GM19238 (cell line): Measurements from ENCODE around the gene NAV1.
"Not testable (repeated sequence)": the region's sequence is repeated elsewhere in the genome, so short reads cannot be mapped to it uniquely, and the experiment has no call there.

Source experiments
- DNase-seq: peaks from one replicate; pipeline ENCODE4 v3.0.0; 2011; ENCODE audit warnings: low spot score; ENCODE audit not compliant: insufficient read length

Gene NAV1

DNA sequence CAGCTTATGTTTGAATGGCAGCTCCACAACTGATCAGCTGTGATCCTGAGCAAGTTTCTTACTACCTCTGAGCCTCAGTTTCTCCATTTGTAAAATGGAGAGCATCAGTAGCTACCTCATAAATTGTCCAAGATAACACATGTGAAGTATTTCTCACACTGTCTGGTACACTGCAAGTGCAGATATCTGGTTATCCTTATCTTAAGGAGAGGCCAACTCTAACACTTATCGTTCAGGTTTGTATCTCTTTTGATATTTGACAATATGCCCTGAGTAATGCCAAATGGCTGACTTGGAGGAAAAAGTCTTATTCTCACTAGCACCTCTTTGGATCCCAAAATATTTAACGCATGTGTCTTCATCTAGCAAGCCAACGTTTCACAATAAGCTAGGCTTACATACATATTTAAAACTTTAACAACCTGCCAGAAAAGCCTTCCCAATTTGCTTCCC, 34.7 kb upstream of the NAV1 start:
- DNase-seq: no peak

DNA sequence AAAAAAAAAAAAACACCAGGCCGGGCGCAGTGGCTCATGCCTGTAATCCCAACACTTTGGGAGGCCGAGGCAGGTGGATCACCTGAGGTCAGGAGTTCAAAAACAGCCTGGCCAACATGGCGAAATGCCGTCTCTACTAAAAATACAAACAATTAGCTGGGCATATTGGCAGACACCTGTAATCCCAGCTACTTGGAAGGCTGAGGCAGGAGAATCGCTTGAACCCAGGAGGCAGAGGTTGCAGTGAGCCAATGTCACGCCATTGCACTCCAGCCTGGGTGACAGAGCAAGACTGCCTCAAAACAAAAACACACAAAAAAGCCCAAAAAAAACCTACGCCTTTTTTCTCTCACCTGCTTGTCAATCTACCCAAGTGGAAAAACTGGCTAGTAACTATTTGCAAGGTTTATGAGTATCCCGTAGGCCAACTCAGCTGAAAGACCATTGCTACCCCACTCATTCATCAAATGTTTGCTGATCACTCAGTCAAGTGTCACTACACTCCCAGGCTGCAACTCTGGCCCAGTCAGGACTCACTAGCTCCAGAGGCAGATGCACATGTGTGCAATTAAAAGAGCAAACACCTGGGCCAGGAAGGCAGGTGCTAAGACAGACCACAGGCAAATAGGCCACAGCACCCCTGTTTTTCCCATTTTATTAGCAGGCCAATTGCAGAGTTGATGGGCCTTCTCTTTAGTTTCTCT, 34.0 kb upstream of the NAV1 start:
- no peak for DNase-seq

DNA sequence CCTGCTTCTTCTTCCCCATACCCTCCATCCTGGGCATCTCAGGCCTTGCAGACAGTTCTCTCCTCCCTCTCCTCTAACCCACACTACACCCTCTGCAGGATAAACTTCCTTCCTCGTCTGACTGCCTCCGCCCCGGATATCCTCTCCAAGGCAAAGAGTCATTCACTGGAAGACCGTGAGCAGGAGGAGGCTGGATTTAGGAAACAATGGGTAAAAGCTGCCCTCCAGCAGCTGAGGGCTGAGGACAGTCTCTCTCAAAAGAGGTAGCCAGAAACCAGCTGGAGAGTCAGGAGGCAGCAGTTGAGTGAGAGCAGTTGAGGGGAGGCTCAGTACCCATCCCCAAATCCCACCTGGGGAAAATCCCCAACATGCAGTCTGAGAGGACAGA, 33.4 kb upstream of the NAV1 start:
- DNase-seq: no peak

DNA sequence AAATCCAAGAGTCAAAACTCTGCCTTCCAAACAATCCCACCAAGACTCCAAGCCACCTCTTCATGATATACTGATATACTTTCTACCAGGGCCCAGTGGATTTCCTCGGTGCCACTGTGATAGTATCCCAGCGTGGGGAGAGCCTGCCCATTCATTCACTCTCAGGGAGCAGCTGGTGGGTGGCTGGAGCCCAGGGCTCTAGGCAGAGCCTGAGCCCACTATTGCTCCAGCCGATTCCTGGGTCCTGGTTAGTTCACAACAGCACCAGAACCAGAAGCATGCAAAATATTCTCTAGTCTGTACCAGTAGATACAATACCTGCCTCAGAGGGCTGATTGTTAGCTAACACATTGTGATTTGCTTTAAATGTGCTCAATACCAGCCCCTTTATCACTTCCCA, 32.8 kb upstream of the NAV1 start:
- DNase-seq: no peak

DNA sequence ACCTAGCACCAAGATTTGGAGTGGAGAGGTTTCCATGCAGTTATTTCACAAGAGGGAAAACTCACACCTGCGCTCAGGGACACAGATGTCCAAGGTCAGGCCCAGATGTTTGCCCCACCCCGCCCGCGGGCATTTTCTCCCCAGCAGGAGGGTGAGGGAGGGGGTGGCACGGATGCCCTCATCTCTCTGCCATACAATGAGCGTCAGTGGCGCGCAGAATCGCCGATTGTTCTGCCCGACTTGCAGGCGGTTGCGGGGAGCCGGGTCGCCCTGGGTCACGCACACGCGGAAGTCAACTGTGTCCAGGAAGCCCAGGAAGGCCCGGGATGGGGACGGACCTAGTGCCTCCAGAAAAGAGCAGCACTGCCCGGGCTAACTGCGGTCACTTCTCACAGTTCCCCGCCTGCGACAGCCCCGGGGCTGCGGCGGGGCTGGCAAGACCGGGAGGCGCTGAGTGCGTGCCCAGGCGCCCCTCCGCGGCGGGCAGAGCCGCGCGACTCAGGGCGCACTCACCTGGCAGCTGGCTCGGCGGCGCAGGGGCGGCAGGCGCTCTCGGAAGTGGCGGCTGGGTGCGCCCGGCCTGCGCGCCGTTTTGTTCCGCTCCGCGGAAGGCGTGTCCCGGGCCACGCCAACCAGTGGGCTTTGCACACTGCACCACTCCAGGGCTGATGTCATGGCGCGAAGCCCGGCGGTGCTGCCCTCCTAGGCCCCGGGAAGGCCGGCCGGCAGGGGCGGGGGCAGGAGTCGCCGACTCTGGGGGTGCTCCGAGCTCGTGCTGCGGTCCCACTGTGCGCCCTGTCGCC, 32.2 kb upstream of the NAV1 start, which contains the start of gene CSRP1:
CSRP1 (minus strand) TSS at position 567 of the 803 bp plus-strand sequence. CDS start 10,820 bp downstream, outside the sequence.
- DNase-seq: peak; percentile 93

DNA sequence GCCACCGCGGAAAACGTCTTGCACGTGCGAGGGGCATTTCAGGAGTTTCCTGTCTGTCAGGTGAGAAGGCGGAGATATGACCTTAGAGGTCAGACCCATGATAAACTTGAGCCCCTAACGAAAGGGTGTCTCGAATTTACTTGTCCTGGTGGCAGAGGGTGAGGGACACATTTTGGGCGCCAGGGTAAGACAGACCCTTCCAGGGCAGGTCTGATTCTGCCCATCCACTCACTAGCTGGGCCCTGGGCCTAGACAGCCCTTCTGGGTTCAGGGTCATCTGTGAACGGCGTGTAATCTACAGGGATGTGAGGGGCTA, 31.6 kb upstream of the NAV1 start:
- DNase-seq: no peak

DNA sequence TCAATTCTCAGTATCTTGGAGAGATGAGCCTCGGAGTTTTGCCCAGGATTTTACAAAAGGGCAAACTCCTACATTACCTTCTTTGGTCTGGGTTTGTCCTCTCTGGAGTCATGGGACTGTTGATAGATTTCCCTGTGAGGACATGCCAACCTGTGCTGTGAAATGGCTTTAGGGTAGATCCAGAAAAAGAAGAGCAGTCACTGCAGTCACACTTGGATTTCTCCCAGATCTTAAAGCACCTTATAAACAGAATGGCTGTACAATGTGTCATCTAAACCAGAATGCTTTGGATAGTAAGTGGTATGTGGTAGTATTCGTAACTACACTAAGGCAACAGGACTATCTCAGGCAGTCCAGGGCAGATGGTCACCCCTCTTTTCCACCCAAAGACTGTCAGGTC, 30.1 kb upstream of the NAV1 start:
- no peak for DNase-seq

DNA sequence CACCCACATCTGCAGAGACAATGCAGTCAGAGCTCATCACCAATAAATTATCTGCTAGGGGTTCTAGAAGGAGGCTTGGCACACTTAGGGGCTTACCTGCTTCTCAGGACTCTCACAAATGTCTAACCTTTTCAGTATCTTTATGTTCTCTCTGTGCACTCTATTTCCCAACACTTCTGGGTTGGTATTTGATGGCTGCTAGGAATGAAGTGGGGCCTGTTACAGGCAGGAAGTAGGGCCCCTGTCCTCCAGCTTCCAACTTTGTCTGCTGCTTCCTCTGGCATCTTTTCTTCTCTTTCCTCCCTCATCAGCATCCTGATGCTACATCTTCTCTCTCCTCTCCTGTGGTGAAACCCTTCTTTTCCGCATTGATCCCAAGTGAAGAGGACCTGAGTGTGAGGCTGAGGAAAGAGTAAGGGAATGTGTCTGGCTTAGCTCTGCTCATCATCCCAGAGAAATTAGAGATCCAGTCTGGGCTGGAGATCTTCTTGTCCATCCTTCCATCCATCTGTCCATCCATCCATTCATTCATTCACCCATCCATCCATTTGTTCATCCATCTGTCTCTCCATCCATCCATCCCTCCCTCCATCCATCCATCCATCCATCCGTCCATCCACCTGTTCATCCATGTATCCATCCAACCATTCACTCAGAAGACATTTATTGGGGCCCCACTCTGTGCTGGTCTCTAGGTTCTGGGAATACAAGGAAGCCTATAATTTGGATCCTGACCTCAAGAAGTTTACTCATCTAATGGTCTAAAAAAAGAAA, 29.1 kb upstream of the NAV1 start:
- DNase-seq: no peak

DNA sequence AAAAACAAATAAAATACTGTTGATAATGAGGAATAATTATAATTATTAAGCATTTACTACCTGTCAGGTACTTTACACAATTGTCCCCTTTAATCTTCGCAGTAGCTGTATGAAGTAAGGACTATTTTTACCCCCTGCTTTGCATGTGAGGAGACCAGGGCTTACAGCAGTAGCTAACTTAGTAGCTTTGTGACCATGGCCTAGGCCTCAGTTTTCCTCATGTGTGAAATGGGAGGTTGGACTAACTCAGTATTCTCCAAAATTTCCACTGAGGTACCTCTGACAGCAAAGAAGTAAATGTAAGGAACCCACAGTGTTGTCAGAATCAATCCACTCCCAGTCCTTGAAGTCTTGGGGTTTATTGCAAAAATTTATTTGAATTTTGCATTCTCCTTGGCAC, 28.2 kb upstream of the NAV1 start:
- DNase-seq: no peak

DNA sequence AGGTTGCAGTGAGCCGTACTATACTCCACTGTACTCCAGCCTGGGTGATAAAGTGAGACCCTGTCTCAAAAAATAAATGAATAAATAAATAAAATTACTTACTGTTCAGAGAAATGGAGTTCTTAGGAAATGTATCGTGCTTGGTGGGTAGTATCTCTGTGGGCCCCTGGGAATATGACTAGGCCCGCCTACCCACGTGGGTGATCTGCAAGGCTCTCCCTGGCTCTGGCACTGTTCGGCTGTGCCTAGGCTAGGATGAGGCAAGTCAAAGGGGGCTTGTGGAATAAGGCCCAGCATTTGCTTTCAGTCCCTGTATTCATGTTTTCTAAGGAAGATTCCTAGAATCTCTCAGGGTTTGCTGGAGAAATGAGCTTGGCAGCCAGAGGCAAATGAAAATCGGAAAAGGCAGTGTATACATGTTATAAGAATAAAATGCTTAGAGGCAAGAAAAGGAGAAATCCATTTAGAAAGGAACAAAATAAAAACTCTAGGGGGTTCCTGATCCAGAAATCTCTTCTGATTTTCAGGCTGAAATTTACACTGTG, 27.5 kb upstream of the NAV1 start:
- no peak for DNase-seq

DNA sequence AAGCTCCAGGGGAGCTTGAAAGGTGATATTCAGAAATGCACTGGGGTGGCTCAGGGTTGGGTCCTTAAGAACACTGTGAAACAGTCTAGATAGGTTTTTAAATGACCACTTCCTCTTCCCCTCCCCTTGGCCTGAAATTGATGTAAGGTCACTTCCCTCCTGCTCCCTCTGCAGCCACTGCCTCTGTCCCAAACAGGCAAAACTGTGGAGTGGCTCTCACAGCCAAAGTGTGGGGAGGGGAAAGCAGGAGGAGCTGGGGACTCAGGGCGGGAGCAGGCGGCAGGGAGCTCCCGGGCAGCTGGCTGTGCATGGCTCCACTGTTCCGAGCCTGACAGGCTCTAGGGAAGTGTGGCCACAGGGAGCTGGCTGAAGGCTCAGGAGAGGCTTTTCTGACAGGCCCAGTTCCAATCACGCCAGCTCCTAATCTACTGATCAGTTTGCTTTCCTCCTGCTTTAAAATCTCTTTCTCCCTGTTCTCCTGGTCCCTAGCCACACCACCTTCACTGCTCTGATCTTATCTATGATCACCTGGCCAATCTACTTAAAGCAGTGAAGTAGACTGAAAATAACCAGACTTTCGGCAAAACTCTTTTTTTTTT, 26.9 kb upstream of the NAV1 start:
- DNase-seq: peak; percentile 29

DNA sequence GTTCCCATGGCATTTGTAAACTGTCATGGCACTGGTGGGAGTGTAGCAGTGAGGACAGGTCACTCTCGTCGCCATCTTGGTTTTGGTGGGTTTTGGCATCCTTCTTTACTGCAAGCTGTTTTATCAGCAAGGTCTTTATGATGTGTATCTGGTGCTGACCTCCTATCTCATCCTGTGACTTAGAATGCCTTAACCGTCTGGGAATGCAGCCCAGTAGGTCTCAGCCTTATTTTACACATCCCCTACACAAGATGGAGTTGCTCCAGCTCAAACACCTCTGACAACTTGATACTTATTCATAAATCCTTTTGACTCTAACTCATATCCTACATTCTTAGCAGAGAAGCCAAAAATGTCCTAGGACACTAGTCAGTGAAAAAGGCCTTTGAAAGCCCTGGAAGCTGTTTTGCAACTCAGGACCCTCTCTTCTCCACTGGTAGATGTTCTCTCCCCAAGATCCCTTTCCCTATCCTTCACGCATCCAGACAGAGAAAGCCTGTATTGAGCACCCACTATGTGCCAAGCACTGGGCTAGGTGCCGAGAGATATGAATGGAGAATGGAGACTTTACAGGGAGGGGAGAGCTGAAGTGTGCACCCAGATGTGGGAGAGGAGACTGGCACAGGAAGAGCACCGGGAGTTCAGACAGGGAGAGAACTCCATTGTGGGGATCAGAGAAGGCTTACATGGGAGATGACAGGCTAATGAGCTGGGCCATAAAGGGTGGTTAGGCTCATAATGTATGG, 25.3 kb upstream of the NAV1 start:
- DNase-seq: no peak

DNA sequence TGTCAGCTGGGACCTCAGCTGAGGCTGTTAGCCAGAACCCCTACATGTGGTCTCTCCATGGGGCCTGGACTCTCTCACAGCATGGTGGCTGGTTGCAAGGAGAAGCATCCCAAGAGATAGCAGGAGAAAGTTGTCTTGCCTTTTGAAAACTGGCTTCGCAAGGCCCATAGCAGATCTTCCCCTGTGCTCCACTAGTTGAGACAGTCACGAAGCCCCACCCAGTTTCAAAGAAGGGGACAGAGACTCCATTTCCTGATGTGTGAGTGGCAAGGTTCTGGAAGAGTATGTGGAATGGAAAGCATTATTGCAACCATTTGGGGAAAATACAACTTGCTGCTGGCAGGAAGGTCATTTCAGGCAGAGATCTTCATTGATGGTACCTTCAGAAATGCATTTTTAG, 24.5 kb upstream of the NAV1 start:
- DNase-seq: no peak

DNA sequence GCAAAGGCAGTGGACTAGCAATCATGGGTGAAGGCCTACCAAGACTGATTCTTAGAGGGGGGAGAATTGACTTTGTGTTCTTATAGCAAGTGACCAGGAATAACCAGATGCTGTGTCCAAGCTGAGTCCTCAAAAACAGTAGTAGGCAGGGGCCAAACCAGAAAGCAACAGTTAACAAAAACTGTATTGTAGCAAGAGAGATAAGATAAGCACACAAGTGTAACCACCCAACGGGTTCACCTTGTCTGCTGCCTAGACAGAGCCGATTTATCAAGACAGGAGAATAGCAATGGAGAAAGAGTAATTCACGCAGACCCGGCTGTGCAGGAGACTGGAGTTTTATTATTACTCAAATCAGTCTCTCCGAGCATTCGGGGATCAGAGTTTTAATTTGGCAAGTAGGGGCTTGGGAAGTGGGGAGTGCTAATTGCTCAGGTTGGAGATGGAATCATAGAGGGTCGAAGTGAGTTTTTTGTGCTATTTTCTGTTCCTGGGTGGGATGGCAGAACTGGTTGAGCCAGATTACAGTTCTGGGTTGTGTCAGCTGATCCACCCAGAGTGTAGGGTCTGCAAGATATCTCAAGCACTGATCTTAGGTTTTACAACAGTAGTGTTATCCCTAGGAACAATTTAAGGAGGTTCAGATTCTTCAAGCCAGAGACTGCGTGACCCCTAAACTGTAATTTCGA, 23.7 kb upstream of the NAV1 start:
- DNase-seq: no peak

DNA sequence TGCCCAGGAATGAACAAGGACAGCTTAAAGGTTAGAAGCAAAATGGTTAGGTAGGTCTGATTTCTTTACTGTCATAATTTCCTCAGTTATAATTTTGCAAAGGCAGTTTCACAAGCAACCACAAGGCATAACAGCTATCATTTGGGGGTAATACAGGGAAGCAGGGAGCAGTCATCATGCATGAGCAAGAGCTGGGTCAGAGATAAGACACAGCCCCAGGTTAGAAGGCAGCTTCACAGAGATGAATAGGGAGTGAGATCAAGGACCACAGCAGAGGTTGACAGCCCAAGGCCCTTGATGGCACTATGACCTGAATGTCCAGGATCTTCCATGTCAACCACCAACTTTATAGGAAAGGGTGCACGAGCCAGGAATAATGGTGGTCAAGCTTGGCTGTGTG, 23.0 kb upstream of the NAV1 start:
- DNase-seq: no peak

DNA sequence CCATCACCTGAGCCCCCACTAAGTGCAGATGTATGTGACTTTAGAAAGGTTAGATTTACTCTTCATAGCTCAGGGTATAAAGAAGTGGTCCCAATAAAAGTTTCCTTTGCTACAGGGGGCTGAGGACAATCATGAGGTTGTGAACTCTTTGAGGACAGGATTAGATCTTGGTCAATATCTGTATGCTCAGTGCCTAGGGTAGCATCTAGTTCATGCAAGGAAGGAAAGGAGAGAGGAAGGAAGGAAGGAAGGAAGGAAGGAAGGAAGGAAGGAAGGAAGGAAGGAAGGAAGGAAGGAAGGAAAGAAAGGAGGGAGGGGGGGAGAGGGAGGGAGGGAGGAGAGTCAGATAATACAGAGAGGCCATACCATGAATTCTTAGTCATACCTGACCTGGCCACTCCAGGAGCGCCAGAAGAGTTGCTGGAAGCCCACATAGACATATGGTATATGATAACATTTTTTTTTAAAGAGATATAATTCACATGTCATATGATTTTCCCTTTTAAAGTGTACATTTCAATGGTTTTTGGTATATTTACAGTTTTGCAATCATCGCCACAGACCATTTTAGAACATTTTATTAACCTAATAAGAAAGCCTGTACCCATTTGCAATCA, 22.3 kb upstream of the NAV1 start:
- no peak for DNase-seq

DNA sequence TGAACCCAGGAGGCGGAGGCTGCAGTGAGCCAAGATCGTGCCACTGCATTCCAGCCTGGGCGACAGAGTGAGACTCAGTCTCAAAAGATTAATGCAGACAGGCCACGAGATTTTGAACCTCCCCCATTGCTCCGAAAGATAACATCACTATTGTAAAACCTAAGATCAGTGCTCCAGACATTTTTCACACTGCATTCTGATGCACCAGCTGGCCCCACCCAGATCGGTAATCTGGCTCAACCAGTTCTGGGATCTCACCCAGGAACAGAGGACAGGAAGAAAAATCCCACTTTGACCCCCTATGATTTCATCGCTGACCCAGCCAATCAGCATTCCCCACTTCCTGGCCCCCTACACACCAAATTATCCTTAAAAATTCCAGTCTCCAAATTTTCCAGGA, 21.3 kb upstream of the NAV1 start:
- DNase-seq: no peak

DNA sequence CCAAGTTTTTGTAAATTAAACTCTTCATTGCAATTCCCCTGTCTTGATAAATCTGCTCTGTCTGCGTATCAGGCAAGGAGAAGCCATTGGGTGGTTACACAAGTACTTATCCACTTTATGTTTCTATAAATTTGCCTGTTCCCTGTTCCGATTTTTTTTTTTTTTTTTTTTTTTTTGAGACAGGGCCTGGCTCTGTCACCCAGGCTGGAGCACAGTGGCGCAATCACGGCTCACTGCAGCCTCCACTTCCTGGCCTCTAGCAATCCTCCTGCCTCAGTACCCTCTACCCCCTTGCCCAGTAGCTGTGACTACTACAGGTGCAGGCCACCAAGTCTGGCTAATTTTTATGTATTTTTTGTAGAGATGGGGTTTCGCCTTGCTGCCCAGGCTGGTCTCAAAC, 20.9 kb upstream of the NAV1 start:
- no peak for DNase-seq

DNA sequence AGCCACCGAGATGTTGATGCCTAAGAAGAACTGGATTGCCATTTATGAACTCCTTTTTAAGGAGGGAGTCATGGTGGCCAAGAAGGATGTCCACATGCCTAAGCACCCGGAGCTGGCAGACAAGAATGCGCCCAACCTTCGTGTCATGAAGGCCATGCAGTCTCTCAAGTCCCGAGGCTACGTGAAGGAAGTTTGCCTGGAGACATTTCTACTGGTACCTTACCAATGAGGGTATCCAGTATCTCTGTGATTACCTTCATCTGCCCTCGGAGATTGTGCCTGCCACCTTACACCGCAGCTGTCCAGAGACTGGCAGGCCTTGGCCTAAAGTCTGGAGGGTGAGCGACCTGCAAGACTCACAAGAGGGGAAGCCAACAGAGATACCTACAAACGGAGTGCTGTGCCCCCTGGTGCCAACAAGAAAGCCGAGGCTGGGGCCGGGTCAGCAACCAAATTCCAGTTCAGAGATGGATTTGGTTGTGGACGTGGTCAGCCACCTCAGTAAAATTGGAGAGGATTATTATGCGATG, 18.8 kb upstream of the NAV1 start:
- DNase-seq: not testable (repeated sequence)
